ENCODE measurements around the gene PGM5. TPM values are rescaled to one million over a fixed set of nuclear protein-coding genes. Genes with fewer than 3 reads are reported as not detected.

PGM5 gene
- total RNA-seq, 1 experiment from 2014 or later = 75.5 TPM

- no peaks in the 10 kb centered on the region for H3K27me3 ChIP-seq (ENCODE audit: low read length)
- no peaks in the 10 kb centered on the region for H3K9me2 ChIP-seq (replicated peaks; ENCODE audit: low read length)
- ATAC-seq (no peak), DNase-seq (no peak)
- H3F3A ChIP-seq (ENCODE audit: low read length, unreplicated experiment) = no peaks in the 10 kb centered on the region
- H3K36me3 ChIP-seq (ENCODE audit: low read depth, low read length) = peaks cover under 1% of the 10 kb centered on the region; the same call in 1 of the 2 replicates
- ChIA-PET CTCF (no interaction called here), POLR2A (ENCODE audit: unreplicated experiment) (no interaction called here)
- no peak overlapping the region for H2AFZ ChIP-seq (ENCODE audit: low read length)
- no peak overlapping the region for H3K9ac ChIP-seq (ENCODE audit: low read length)
- no peaks in the 10 kb centered on the region for H3K79me2 ChIP-seq (ENCODE audit: low read length)
- no peaks in the 10 kb centered on the region for H3K9me3 ChIP-seq (ENCODE audit: low read length)
- H3K4me3 ChIP-seq (ENCODE audit: low read length) = no peak overlapping the region
- H3K4me2 ChIP-seq (ENCODE audit: low read length) = no peak overlapping the region
- H3K27ac ChIP-seq (ENCODE audit: low read length) = no peak overlapping the region
- BruUV-seq (replicated peaks) = no TSS peak
- peaks cover 13% of the 10 kb centered on the region; the same call in 1 of the 2 replicates for H3K4me1 ChIP-seq (ENCODE audit: insufficient read depth, low read length)
- TF ChIP-seq EZH2phosphoT487 (IDR thresholded peaks at IDR 0.05; ENCODE audit: borderline replicate concordance, low read length) (no peak), EZH2 (IDR thresholded peaks at IDR 0.05; ENCODE audit: low read length, unreplicated experiment) (no peak), CTCF (conservative IDR thresholded peaks at IDR 0.05; ENCODE audit: low read depth, low read length) (no peak)
- no peaks in the 10 kb centered on the region for H4K20me1 ChIP-seq (ENCODE audit: low read length)
- intact Hi-C loops (cut with micrococcal nuclease) = loop anchor here (5.0 to 10.0 kb wide), 2 partner anchors 46 to 166 kb away; no protein-coding TSS in a partner anchor
Measured at GRCh38 chr9:68508547-68508946, 152.1 kb downstream of the PGM5 start.

GRCh38 chr9:68509689-68510088, 153.3 kb downstream of the PGM5 start:
- CTCF ChIA-PET = interaction anchor here (0.6 kb wide), 1 partner anchor 91 kb away, joined by 3 read pairs; no protein-coding TSS in a partner anchor

More at GRCh38 chr9:68509689-68510088, 153.3 kb downstream of the PGM5 start:
- Histone ChIP-seq H4K20me1 (ENCODE audit: low read length) (no peaks in the 10 kb centered on the region), H3F3A (ENCODE audit: low read length, unreplicated experiment) (no peaks in the 10 kb centered on the region), H3K4me2 (ENCODE audit: low read length) (no peak overlapping the region), H3K9me3 (ENCODE audit: low read length) (no peaks in the 10 kb centered on the region), H3K9me2 (replicated peaks; ENCODE audit: low read length) (no peaks in the 10 kb centered on the region), H2AFZ (ENCODE audit: low read length) (no peak overlapping the region), H3K4me3 (ENCODE audit: low read length) (no peak overlapping the region), H3K79me2 (ENCODE audit: low read length) (no peaks in the 10 kb centered on the region), H3K4me1 (ENCODE audit: insufficient read depth, low read length) (peaks cover 25% of the 10 kb centered on the region; the same call in 1 of the 2 replicates), H3K9ac (ENCODE audit: low read length) (no peak overlapping the region), H3K36me3 (ENCODE audit: low read depth, low read length) (no peaks in the 10 kb centered on the region; the same call in 1 of the 2 replicates), H3K27ac (ENCODE audit: low read length) (no peak overlapping the region), H3K27me3 (ENCODE audit: low read length) (no peaks in the 10 kb centered on the region)
- TF ChIP-seq EZH2phosphoT487 (IDR thresholded peaks at IDR 0.05; ENCODE audit: borderline replicate concordance, low read length) (no peak), CTCF (conservative IDR thresholded peaks at IDR 0.05; ENCODE audit: low read depth, low read length) (no peak), EZH2 (IDR thresholded peaks at IDR 0.05; ENCODE audit: low read length, unreplicated experiment) (no peak)
- intact Hi-C loops (cut with micrococcal nuclease) = loop anchor here (5.0 to 10.0 kb wide), 2 partner anchors 45 to 167 kb away; no protein-coding TSS in a partner anchor
- POLR2A ChIA-PET (ENCODE audit: unreplicated experiment) = no interaction called here
- DNase-seq (no peak), ATAC-seq (no peak)
- no TSS peak for BruUV-seq (replicated peaks)

Measured in PC-3 (cell line).